ENCODE data around the gene DOCK7.
"Not testable (repeated sequence)": the region's sequence is repeated elsewhere in the genome, so short reads cannot be mapped to it uniquely, and the experiment has no call there.

Gene DOCK7

DNA sequence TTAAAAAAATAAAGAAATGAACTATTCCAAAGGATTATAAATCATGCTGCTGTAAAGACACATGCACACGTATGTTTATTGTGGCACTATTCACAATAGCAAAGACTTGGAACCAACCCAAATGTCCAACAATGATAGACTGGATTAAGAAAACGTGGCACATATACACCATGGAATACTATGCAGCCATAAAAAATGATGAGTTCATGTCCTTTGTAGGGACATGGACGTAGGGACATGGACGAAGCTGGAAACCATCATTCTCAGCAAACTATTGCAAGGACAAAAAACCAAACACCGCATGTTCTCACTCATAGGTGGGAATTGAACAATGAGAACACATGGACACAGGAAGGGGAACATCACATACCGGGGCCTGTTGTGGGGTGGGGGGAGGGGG, 160.8 kb downstream of the DOCK7 start:
- not testable (repeated sequence) for DNase-seq

DNA sequence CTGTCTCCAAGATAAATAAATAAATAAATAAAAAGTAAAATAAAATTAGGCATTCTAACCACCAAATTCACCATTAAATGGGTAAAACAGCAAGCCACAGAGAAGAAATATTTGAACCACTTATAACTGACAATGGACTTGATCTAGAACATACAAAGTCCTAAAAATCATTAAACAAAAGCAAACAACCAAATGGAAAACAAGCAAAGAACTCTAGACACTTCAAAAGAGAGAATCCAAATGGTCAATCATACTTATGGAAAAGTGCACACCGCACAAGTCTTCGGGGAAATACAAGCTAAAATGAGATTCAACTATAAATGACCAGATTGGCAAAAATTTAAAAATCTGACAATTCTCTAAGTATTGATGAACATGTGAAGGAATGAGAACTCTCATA, 164.3 kb downstream of the DOCK7 start:
- no peak for DNase-seq

- DNase-seq, result no peak
Observed at GRCh38 chr1:62516600-62516999, 171.6 kb downstream of the DOCK7 start.

DNA sequence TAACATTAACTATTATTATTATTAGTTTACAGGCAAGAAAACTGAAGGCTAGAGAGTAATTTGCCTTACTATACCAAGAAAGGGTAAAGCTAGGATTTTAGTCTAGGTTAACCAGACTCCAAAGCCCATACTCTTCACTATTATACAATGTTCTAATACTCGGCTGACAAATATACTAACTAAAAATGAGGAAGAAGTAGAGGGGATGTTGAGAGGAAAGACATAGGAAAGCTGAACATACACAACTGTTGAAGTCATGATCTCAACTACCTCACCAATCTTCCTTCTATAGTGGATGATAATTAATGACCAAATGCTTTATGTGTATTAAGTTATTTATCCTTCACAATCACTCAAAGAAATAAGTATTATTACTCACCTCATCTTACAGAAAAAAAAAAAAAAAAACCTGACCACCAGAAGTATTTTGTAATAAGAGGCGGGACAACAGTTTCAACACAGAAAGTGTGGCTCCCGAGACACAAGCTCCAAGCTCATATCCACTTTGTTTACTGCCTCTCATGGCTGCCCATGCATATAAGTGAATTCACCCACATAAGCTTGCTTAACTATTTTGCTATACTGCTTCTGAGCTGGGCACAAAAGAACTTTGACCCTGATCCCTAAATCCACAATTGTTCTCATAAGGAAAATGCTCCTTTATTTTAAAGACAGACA, 173.3 kb downstream of the DOCK7 start:
- DNase-seq, result no peak

DNA sequence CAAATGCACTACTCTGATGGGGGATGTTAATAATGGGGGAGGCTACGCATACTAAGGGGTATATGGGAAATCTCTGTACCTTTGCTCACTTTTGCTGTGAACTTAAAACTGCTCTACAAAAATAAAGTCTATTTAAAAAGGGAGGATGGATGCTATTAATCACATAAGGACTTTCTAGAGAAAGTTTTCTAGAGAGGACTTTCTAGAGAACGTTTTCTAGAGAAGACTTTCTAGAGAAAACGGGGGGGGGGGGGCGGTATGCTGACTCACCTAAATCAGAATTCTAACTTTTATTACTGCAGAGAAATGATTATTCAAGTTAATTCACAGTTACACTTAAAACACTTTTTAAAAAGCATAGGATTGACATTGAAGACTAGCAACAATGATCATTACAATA, 175.2 kb downstream of the DOCK7 start:
- DNase-seq, result no peak

- no peak for DNase-seq
Observed at GRCh38 chr1:62509028-62509427, 179.2 kb downstream of the DOCK7 start.

DNA sequence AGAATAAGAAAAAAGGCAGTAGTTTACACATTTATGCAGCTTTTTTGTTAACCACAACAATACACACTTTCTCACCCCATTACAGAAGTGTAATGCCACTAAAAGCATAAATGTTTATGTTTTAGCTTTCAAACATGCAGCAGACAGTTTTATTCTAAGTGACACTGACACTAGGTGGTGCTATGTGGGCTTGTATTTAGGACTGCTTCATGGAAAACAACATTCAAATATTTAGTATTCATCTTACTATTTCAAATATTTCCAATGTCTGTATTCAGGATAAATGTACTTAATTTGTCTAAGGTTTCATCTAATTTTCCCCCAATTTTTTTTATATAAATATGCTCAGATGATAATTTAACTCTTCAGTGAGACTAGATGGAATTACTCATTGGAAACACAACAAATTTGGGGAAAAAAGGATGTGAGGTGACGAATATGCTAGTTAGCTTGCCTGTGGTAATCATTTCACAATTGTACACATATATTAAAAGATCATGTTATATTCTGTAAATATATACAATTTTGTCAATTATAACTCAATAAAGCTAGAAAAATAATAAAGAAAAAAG, 179.9 kb downstream of the DOCK7 start:
- DNase-seq, result no peak

DNA sequence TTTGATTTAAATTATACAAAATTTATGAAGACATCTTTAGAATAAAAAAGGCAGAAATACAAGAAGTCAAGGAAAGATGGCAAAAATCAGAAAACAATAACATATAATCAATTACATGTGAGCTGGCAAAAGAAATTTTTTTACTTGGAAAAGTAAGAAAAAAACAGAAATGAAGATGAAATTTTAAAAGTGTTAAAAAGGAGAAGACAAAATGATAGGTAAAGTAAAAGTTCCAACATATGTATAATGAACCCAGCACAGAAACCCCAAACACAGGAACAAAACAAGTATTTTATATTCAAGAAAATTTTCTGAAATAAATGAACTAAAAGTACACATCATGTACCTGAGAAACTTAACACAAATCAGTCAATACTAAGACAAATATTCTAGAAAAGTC, 188.0 kb downstream of the DOCK7 start:
- no peak for DNase-seq

GRCh38 chr1:62494137-62494536, 194.0 kb downstream of the DOCK7 start:
- DNase-seq, result no peak

GRCh38 chr1:62493656-62494055, 194.5 kb downstream of the DOCK7 start:
- DNase-seq, result no peak

GRCh38 chr1:62492521-62492920, 195.7 kb downstream of the DOCK7 start:
- DNase-seq, result no peak

DNA sequence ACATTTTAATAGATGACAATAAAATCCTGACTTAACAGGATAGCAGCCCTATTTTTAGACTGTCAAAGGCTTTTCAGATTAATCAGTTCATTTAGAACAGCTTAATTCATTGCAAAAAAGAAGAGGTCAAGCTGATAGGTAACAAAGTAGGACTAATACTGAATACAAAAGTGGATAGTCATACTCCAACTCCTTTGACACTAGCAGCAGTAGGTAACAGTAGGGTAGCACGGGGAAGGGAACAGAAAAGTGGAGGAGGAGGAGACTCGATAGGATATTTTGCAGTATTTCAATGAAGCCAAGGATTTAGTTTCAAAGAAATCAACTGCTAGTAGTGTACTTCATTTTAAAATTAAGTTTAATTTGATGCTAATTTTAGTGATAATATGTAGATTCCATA, 200.2 kb downstream of the DOCK7 start:
- DNase-seq, result no peak

- no peak for DNase-seq
Observed at GRCh38 chr1:62484824-62485468, 203.2 kb downstream of the DOCK7 start.

GRCh38 chr1:62481681-62482080, 206.5 kb downstream of the DOCK7 start:
- DNase-seq, result no peak

DNA sequence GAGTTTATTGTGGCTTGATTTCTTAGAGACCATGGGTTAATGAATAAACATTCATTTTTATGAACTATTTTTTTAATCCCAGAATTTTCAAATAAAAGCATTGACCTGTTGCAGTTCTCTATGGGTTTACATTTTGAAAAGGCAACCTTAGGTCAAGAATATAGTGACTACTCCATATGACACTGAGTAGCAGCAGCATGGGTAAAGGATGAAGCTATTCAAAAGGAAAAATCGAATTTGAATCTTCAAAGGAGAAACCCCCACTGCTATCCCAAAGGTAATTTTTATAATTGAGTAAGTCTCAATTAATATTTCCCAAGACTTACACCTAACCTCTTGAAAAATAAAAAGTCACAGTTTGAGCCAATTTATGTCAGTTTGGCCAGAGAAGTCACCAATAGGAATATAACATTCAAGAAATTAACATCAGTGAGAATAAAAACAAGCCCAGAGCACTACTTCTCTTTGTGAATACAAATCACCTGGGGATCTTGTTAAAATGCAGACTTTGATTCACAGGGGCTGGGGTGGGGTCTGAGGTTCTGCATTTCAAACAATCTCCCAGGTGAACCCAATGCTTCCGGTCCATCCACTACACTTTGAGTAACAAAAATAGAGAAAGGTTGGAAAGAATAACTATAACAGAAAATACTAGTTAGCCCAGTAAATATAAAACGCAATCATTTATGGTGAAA, 211.5 kb downstream of the DOCK7 start:
- DNase-seq, result no peak

- DNase-seq, result no peak
Observed at GRCh38 chr1:62467092-62467491, 221.1 kb downstream of the DOCK7 start.

GRCh38 chr1:62462370-62462769, 225.8 kb downstream of the DOCK7 start:
- DNase-seq, result no peak

GRCh38 chr1:62457955-62458354, 230.2 kb downstream of the DOCK7 start:
- DNase-seq, result no peak

DNA sequence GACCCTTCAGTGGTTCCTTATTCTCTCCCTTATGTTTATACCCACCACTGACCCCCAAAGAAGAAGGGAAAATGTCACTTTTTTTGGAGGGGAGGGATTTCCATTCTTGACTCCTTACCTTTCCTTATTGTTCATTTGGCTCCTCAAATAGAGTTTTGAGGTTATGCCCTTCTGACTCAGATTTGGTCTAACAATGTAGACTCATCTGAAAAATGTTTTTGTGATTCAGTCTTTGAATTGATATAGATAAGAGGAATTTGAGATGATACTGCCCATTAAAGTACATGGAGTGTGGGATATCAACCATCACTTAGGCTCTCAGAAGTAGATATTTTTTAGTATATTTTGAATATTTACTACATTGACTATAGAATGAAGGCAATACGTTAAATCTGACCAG, 235.2 kb downstream of the DOCK7 start:
- no peak for DNase-seq

DNA sequence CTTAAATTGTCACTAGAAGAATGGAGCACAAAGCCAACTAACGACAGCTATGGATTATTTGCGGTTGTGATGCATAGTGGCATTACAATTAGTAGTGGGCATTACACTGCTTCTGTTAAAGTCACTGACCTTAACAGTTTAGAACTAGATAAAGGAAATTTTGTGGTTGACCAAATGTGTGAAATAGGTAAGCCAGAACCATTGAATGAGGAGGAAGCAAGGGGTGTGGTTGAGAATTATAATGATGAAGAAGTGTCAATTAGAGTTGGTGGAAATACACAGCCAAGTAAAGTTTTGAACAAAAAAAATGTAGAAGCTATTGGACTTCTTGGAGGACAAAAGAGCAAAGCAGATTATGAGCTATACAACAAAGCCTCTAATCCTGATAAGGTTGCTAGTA, 237.9 kb downstream of the DOCK7 start:
- no peak for DNase-seq

DNA sequence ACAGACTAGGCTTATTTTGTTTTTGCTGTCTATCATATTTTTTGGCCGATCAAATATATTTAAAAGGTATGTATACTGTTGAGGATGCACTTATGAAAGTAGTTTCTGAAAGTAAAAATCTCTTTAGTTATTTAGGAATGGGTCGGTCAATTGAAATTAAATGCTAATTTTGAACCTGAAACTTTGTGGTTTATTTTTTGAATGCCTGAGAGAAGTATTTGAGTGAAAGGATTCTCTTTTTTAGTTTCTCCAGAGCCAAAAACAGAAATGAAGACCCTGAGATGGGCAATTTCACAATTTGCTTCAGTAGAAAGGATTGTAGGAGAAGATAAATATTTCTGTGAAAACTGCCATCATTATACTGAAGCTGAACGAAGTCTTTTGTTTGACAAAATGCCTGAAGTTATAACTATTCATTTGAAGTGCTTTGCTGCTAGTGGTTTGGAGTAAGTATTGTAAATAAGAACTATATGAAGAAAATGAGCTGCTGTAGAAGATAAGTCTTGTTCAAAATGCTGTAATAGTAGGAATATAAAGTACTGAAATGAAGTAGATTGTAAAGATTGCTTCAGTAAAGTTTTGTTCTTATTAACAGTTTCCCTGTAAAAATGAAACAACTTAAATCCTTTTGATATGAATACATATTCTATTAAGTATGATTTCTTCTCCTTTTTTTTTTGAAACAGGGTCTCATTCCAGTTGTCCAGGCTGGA, 239.8 kb downstream of the DOCK7 start:
- DNase-seq, result no peak

GRCh38 chr1:62444701-62445100, 243.5 kb downstream of the DOCK7 start:
- DNase-seq, result no peak

DNA sequence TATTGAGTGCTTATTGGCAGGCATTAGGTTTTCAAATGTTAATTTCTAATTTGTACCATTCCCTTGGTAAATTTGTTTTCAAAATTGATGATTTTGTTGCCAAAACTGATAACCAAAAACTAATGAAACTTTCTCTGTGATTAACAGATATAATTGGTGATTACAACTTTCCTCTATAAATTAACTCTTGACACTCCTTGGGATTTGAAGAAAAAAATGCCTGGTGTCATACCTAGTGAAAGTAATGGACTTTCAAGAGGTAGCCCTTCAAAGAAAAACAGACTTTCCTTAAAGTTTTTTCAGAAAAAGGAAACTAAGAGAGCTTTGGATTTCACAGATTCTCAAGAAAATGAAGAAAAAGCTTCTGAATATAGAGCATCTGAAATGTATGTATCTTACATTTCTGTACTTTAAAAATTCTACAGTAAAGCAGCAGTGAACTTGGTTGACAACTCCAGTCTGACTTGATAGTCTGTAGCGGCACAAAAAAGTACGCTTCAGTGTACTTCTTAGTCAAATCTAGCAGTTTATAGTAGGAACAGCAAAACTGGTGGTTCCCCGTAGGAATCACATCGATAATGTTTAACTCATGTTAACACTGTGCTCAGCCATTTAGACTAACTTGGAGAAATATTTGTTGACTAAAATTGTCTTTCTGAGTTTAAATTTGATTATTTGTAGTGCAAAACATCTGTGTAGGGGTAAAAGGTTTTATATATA, 248.4 kb downstream of the DOCK7 start:
- DNase-seq, result no peak

Data from NCI-H2227 treated with DMSO at 0.1 percent for 48 hours (cell line).